Tibial nerve (tissue), 3 donors: ENCODE results near the gene COA3.

Experiments used
- CTCF ChIP-seq, 5 experiments: fragments of 200-600 bp in 3 of 5; fragments of 450-650 bp in 2 of 5; sonication (generic) in 3 of 5; IDR thresholded peaks; one replicate each; pipeline ENCODE4 v1.5.1; 2016 to 2019; ENCODE audit warnings: antibody characterized with exemption in 5 of 5, mild to moderate bottlenecking in 3 of 5, moderate library complexity in 2 of 5
- POLR2A ChIP-seq, 2 donors: fragments of 450-650 bp; IDR thresholded peaks; one replicate each; pipeline ENCODE4 v1.6.1; 2017; ENCODE audit warnings: antibody characterized with exemption in 2 of 2, mild to moderate bottlenecking in 2 of 2, moderate library complexity in 2 of 2

- TF ChIP-seq POLR2A (IDR thresholded peaks at IDR 0.05), result no peak
- no peak for TF ChIP-seq CTCF (IDR thresholded peaks at IDR 0.05)
Measured at GRCh38 chr17:42841975-42842685, 43.6 kb upstream of the COA3 start.
